ENCODE results near the gene JAM3. TPM values are rescaled to one million over a fixed set of nuclear protein-coding genes. Genes with fewer than 3 reads are reported as not detected.

Gene JAM3
- total RNA-seq, 1 experiment from 2014 or later = 32.9 TPM

GRCh38 chr11:134037046-134037908, 31.6 kb upstream of the JAM3 start:
- Mint-ChIP-seq H3K9me3 (no peaks in the 10 kb centered on the region), H3K27me3 (ENCODE audit: low read depth) (peaks cover 4% of the 10 kb centered on the region), H3K36me3 (no peaks in the 10 kb centered on the region; the same call in 1 of the 2 replicates), H3K27ac (peak overlapping the region; percentile 94), H3K4me3 (peak overlapping the region; percentile 84), H3K4me1 (peaks cover 54% of the 10 kb centered on the region)
- peak; percentile 39 for ATAC-seq
- CTCF ChIA-PET = interaction anchor here (0.7 to 2.9 kb wide), 15 partner anchors 9 to 109 kb away, joined by 3 to 30 read pairs (median 4); partner anchors contain the start of gene JAM3
- peak; percentile 75 for DNase-seq (ENCODE audit: low spot score)
- POLR2A ChIA-PET = interaction anchor here (0.6 to 1.3 kb wide), 3 partner anchors 12 to 23 kb away, joined by 3 read pairs; no protein-coding TSS in a partner anchor
- TF ChIP-seq EMX1 (CRISPR knock-in tag; IDR thresholded peaks at IDR 0.05) (no peak), RORB (CRISPR knock-in tag; IDR thresholded peaks at IDR 0.05) (no peak), ESRRA (CRISPR knock-in tag; IDR thresholded peaks at IDR 0.05; ENCODE audit: borderline replicate concordance) (peak; percentile 55; the same call in 1 of the 2 replicates), SOX15 (CRISPR knock-in tag; IDR thresholded peaks at IDR 0.05) (no peak), E2F5 (CRISPR knock-in tag; IDR thresholded peaks at IDR 0.05) (peak; percentile 79; the same call in 1 of the 2 replicates), JUN (CRISPR knock-in tag; IDR thresholded peaks at IDR 0.05) (no peak), SP1 (CRISPR knock-in tag; conservative IDR thresholded peaks at IDR 0.05) (peak; percentile 91), CTCF (IDR thresholded peaks at IDR 0.05) (no peak), IRF1 (CRISPR knock-in tag; IDR thresholded peaks at IDR 0.05) (no peak), ZNF416 (CRISPR knock-in tag; IDR thresholded peaks at IDR 0.05) (no peak), PRRX2 (CRISPR knock-in tag; IDR thresholded peaks at IDR 0.05) (no peak), NR3C1 (CRISPR knock-in tag; conservative IDR thresholded peaks at IDR 0.05; ENCODE audit: low read depth) (0 out of 2 replicates have a peak, but pooled peaks have one; percentile 36), HMGXB4 (CRISPR knock-in tag; IDR thresholded peaks at IDR 0.05) (peak; percentile 89), TCF7 (CRISPR knock-in tag; IDR thresholded peaks at IDR 0.05; ENCODE audit: low read depth) (no peak), ETV6 (CRISPR knock-in tag; IDR thresholded peaks at IDR 0.05) (peak; percentile 74), ERG (CRISPR knock-in tag; IDR thresholded peaks at IDR 0.05) (no peak), TP53 (CRISPR knock-in tag; IDR thresholded peaks at IDR 0.05) (no peak), CREM (CRISPR knock-in tag; IDR thresholded peaks at IDR 0.05) (peak; percentile 39; the same call in 1 of the 2 replicates), PRDM15 (CRISPR knock-in tag; IDR thresholded peaks at IDR 0.05) (peak; percentile 38), ZNF317 (CRISPR knock-in tag; IDR thresholded peaks at IDR 0.05; ENCODE audit: borderline replicate concordance, low read depth) (0 out of 2 replicates have a peak, but pooled peaks have one; percentile 34), ATF1 (CRISPR knock-in tag; IDR thresholded peaks at IDR 0.05) (0 out of 2 replicates have a peak, but pooled peaks have one; percentile 28), ZNF532 (CRISPR knock-in tag; IDR thresholded peaks at IDR 0.05; ENCODE audit: borderline replicate concordance) (no peak)

Measured in WTC11 (cell line).